Measurements from ENCODE around the gene LEMD2.

Gene LEMD2

DNA sequence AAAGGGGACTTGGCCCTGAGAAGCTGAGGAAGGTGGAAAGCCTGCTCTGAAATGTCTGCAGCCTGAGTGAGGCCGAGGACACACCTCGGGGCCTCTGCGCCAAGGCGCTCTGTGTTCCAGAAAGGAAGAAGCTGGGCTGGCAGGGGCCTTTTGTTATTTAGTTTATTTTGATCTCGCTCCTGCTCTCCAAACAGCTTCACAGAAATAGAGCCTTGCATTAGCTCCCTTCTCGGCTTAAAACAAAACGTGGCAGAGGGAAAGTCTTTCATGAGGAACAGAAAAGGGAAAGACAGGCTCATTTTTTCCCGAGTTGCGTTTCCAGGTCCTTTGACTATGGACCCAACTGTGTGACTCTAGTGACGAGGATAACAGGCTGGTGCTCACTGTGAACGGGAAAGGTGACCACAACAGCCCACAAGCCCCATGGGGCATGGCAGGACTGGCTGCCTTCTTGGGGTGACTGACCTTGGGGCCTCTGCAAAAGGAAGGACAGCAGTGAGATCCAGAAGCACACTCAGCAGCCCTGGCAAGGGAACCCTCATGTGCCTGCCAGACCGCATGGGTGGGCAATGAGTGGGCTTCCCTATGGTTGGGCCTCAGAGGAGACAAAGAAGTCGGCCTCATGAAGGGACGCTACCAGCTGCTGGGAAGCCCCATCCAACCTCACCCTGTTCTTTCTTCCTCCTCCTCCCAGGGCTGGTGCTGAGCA lies 18.7 kb downstream of the LEMD2 start:
- Histone ChIP-seq H3K27ac (ENCODE audit: low read depth, low read length, poor library complexity, severe bottlenecking) (no peak overlapping the region), H3K9me3 (ENCODE audit: low read length) (no peaks in the 10 kb centered on the region), H3F3A (ENCODE audit: insufficient read depth, low read length) (no peaks in the 10 kb centered on the region), H4K20me1 (ENCODE audit: insufficient read depth, low read length) (no peaks in the 10 kb centered on the region), H3K79me2 (ENCODE audit: insufficient read depth, low read length) (no peaks in the 10 kb centered on the region), H3K36me3 (ENCODE audit: insufficient read depth, low read length) (peaks cover 30% of the 10 kb centered on the region), H3K4me1 (ENCODE audit: insufficient read depth, low read length, severe bottlenecking) (no peaks in the 10 kb centered on the region), H3K4me2 (ENCODE audit: low read length) (no peak overlapping the region), H3K27me3 (ENCODE audit: insufficient read depth, low read length) (no peaks in the 10 kb centered on the region; the same call in 1 of the 2 replicates), H3K9ac (ENCODE audit: low read length) (no peak overlapping the region), H3K4me3 (ENCODE audit: low read depth, low read length, poor library complexity, severe bottlenecking) (no peak overlapping the region), H3K9me2 (ENCODE audit: low read depth, low read length) (no peaks in the 10 kb centered on the region), H2AFZ (ENCODE audit: low read length) (no peak overlapping the region)
- TF ChIP-seq EZH2 (IDR thresholded peaks at IDR 0.05; ENCODE audit: borderline replicate concordance, low read length) = no peak
- TF ChIP-seq, protein P1, sequence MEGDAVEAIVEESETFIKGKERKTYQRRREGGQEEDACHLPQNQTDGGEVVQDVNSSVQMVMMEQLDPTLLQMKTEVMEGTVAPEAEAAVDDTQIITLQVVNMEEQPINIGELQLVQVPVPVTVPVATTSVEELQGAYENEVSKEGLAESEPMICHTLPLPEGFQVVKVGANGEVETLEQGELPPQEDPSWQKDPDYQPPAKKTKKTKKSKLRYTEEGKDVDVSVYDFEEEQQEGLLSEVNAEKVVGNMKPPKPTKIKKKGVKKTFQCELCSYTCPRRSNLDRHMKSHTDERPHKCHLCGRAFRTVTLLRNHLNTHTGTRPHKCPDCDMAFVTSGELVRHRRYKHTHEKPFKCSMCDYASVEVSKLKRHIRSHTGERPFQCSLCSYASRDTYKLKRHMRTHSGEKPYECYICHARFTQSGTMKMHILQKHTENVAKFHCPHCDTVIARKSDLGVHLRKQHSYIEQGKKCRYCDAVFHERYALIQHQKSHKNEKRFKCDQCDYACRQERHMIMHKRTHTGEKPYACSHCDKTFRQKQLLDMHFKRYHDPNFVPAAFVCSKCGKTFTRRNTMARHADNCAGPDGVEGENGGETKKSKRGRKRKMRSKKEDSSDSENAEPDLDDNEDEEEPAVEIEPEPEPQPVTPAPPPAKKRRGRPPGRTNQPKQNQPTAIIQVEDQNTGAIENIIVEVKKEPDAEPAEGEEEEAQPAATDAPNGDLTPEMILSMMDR (IDR thresholded peaks at IDR 0.05; ENCODE audit: low read length) = no peak

DNA sequence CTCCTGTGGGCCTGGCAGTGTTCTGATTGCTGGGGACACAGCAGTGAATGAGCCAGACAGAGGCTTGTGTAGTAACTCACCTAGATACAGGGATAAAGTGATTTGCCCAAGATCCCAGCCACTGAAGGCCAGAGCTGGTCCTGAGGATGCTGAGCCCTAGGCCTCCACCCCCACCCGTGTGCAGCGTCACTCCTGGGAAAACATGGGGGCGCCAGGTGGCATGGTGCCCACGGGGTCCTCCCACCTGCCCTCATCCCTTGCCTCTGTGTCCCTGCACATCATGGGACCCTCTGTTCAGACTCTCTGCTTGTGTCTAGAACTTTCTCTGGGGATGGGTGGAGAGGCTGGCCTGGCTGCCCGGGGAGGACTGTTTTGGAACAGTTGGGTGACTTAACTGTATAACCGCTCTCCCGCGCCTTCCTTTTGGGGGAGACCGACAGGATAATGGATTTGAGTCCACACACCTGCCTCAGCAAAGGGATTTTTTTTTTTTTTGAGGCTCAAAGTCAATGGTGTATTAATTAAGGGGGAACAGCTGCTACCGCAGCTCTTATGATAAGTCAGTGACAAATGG lies 19.6 kb downstream of the LEMD2 start:
- Histone ChIP-seq H3K9me2 (ENCODE audit: low read depth, low read length) (no peaks in the 10 kb centered on the region), H3K79me2 (ENCODE audit: insufficient read depth, low read length) (no peaks in the 10 kb centered on the region), H3K27me3 (ENCODE audit: insufficient read depth, low read length) (no peaks in the 10 kb centered on the region; the same call in 1 of the 2 replicates), H3K36me3 (ENCODE audit: insufficient read depth, low read length) (peaks cover 22% of the 10 kb centered on the region), H3K4me2 (ENCODE audit: low read length) (no peak overlapping the region), H3K4me1 (ENCODE audit: insufficient read depth, low read length, severe bottlenecking) (no peaks in the 10 kb centered on the region), H3K4me3 (ENCODE audit: low read depth, low read length, poor library complexity, severe bottlenecking) (no peak overlapping the region), H3K9me3 (ENCODE audit: low read length) (no peaks in the 10 kb centered on the region), H3K9ac (ENCODE audit: low read length) (no peak overlapping the region), H3F3A (ENCODE audit: insufficient read depth, low read length) (no peaks in the 10 kb centered on the region), H3K27ac (ENCODE audit: low read depth, low read length, poor library complexity, severe bottlenecking) (no peak overlapping the region), H4K20me1 (ENCODE audit: insufficient read depth, low read length) (no peaks in the 10 kb centered on the region), H2AFZ (ENCODE audit: low read length) (no peak overlapping the region)
- TF ChIP-seq EZH2 (IDR thresholded peaks at IDR 0.05; ENCODE audit: borderline replicate concordance, low read length) = no peak
- TF ChIP-seq, protein P1 (IDR thresholded peaks at IDR 0.05; ENCODE audit: low read length) = no peak

DNA sequence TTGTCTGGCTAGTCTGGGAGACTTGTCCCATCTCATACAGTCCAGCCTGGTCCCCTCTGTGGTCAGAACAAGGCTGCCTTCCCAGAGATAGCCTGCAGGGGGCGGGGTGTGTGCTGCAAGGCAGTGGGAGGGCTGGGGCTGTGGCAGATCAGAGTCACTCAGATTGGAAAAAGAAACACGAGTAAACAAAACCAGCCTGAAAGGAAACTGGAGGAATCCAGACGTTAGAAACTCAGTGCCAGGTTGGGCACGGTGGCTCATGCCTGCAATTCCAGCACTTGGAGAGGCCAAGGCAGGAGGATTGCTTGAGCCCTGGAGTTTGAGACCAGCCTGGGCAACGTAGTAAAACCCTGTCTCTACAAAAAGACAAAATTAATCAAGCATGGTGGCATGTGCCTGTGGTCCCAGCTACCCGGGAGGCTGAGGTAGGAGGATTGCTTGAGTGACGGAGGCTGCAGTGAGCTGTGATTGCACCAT lies 20.2 kb downstream of the LEMD2 start:
- peaks cover 19% of the 10 kb centered on the region for H3K36me3 ChIP-seq (ENCODE audit: insufficient read depth, low read length)
- H3K4me1 ChIP-seq (ENCODE audit: insufficient read depth, low read length, severe bottlenecking) = no peaks in the 10 kb centered on the region
- no peaks in the 10 kb centered on the region for H3K79me2 ChIP-seq (ENCODE audit: insufficient read depth, low read length)
- no peaks in the 10 kb centered on the region for H4K20me1 ChIP-seq (ENCODE audit: insufficient read depth, low read length)
- no peaks in the 10 kb centered on the region; the same call in 1 of the 2 replicates for H3K27me3 ChIP-seq (ENCODE audit: insufficient read depth, low read length)
- no peak overlapping the region for H2AFZ ChIP-seq (ENCODE audit: low read length)
- no peak overlapping the region for H3K27ac ChIP-seq (ENCODE audit: low read depth, low read length, poor library complexity, severe bottlenecking)
- H3K9ac ChIP-seq (ENCODE audit: low read length) = no peak overlapping the region
- TF ChIP-seq, protein P1 (IDR thresholded peaks at IDR 0.05; ENCODE audit: low read length) = peak; percentile 83
- no peak for TF ChIP-seq EZH2 (IDR thresholded peaks at IDR 0.05; ENCODE audit: borderline replicate concordance, low read length)
- H3K4me2 ChIP-seq (ENCODE audit: low read length) = no peak overlapping the region
- no peaks in the 10 kb centered on the region for H3K9me3 ChIP-seq (ENCODE audit: low read length)
- H3K4me3 ChIP-seq (ENCODE audit: low read depth, low read length, poor library complexity, severe bottlenecking) = no peak overlapping the region
- no peaks in the 10 kb centered on the region for H3F3A ChIP-seq (ENCODE audit: insufficient read depth, low read length)
- H3K9me2 ChIP-seq (ENCODE audit: low read depth, low read length) = no peaks in the 10 kb centered on the region

All from OCI-LY1 (cell line).